HepG2 (cell line): ENCODE data around the gene GPR137. TPM values are rescaled to one million over a fixed set of nuclear protein-coding genes. Genes with fewer than 3 reads are reported as not detected.

Source experiments
- ATAC-seq: fragments of 200-7000 bp; cut with Tn5 transposase; 3 replicates; pipeline ENCODE4 v1.9.1; 2020; ENCODE audit warnings: mild to moderate bottlenecking, moderate library complexity
- BruUV-seq: library from RNA; stranded (reverse); fragments of 400-500 nt; replicated peaks from 2 replicates; lab custom pipeline; 2021; lab: Mats Ljungman, UMichigan
- CTCF ChIA-PET: fragments of 300-600 bp; formaldehyde crosslinking; extraction: SDS; loops from one replicate; lab custom pipeline; 2021; ENCODE audit warnings: low total read pairs, inconsistent platforms, low intra/inter-chr PET ratio; lab: Yijun Ruan, JAX
- POLR2A ChIA-PET: fragments of 350-600 bp; sonication (Branson Sonifier 250); formaldehyde crosslinking; loops from one replicate; lab custom pipeline; 2020; ENCODE audit warnings: antibody characterized with exemption, inconsistent platforms; lab: Yijun Ruan, JAX
- DNase-seq: peaks from one replicate; pipeline ENCODE4 v3.0.0-alpha.2; 2015; ENCODE audit warnings: low spot score
- FAIRE-seq: peaks from 3 replicates; lab custom pipeline; 2011; peaks lifted over from hg19 to GRCh38; lab: Jason Lieb, UNC
- H2AFZ ChIP-seq: one replicate; pipeline ENCODE4 v1.6.1; 2011; ENCODE audit warnings: low read length, inconsistent platforms
- H3K27ac ChIP-seq: fragments of 300-600 bp; 3 replicates; pipeline ENCODE4 v1.8.0; 2011; ENCODE audit warnings: mixed run types, mild to moderate bottlenecking, mixed read lengths, low read length, inconsistent platforms; ENCODE audit not compliant: insufficient read depth; ENCODE audit errors: extremely low read length
- H3K27me3 ChIP-seq, 2 experiments: fragments of 200-600 bp in 1 of 2; 2 replicates in 1 of 2; 3 replicates in 1 of 2; pipeline versions ENCODE4 v1.6.0 to v1.8.0; 2011; ENCODE audit warnings: low read length in 2 of 2, mild to moderate bottlenecking in 2 of 2, moderate library complexity in 2 of 2, inconsistent platforms in 1 of 2; ENCODE audit not compliant: insufficient read depth in 2 of 2, control insufficient read depth in 1 of 2
- H3K36me3 ChIP-seq, 2 experiments: fragments of 200-600 bp in 1 of 2; replicated peaks in 1 of 2; 2 replicates in 1 of 2; 3 replicates in 1 of 2; pipeline versions ENCODE4 v1.5.1 to v1.8.0; 2011; ENCODE audit warnings: low read length in 2 of 2, inconsistent platforms in 1 of 2; ENCODE audit not compliant: insufficient read depth in 2 of 2, control insufficient read depth in 1 of 2
- H3K4me1 ChIP-seq: 2 replicates; pipeline ENCODE4 v1.5.1; 2012; ENCODE audit warnings: low read length, inconsistent platforms; ENCODE audit not compliant: insufficient read depth
- H3K4me2 ChIP-seq: 2 replicates; pipeline ENCODE4 v1.6.0; 2011; ENCODE audit warnings: low read depth, low read length, inconsistent platforms
- H3K4me3 ChIP-seq, 3 experiments: fragments of 200-600 bp in 1 of 3; sonication (generic), shearing (Covaris generic) in 1 of 3; replicated peaks in 1 of 3; 2 replicates each; pipeline ENCODE4 v1.5.1; 2011 to 2016; ENCODE audit warnings: low read length in 3 of 3, inconsistent platforms in 2 of 3, low read depth in 2 of 3, mild to moderate bottlenecking in 2 of 3, control low read depth in 1 of 3, mixed read lengths in 1 of 3; ENCODE audit not compliant: insufficient read depth in 1 of 3
- H3K79me2 ChIP-seq: one replicate; pipeline ENCODE4 v1.6.1; 2011; ENCODE audit warnings: low read length, inconsistent platforms; ENCODE audit not compliant: insufficient read depth
- H3K9ac ChIP-seq: 2 replicates; pipeline ENCODE4 v1.6.0; 2011; ENCODE audit warnings: mild to moderate bottlenecking, low read depth, low read length, inconsistent platforms; ENCODE audit not compliant: insufficient read depth
- H3K9me3 ChIP-seq: 2 replicates; pipeline ENCODE4 v1.5.1; 2012; ENCODE audit warnings: mild to moderate bottlenecking, low read length
- H4K20me1 ChIP-seq: 2 replicates; pipeline ENCODE4 v1.6.0; 2011; ENCODE audit warnings: inconsistent platforms, mild to moderate bottlenecking, low read length, moderate library complexity; ENCODE audit not compliant: insufficient read depth
- BHLHE40 ChIP-seq: IDR thresholded peaks from 2 replicates; pipeline ENCODE4 v1.6.1; 2011; ENCODE audit warnings: low read length, improper control_type of control experiment
- FIP1L1 ChIP-seq: fragments of 200-400 bp; formaldehyde crosslinking; IDR thresholded peaks from 2 replicates; pipeline ENCODE4 v1.6.1; 2018; ENCODE audit warnings: low read depth, mild to moderate bottlenecking, low read length, moderate library complexity, borderline replicate concordance; ENCODE audit not compliant: insufficient read depth
- FOXM1 ChIP-seq: sonication (generic); formaldehyde crosslinking; IDR thresholded peaks from 2 replicates; pipeline ENCODE4 v1.5.0; 2020; ENCODE audit warnings: missing genetic modification reagents
- HNF4G ChIP-seq, 2 experiments: sonication (generic) in 1 of 2; formaldehyde crosslinking in 1 of 2; IDR thresholded peaks; 2 replicates each; pipeline versions ENCODE4 v1.4.0 to v1.6.1; 2011 to 2020; ENCODE audit warnings: borderline replicate concordance in 2 of 2, low read depth in 2 of 2, mild to moderate bottlenecking in 2 of 2, low read length in 1 of 2, missing genetic modification reagents in 1 of 2, moderate library complexity in 1 of 2
- IKZF1 ChIP-seq: fragments of 450-650 bp; IDR thresholded peaks from 2 replicates; pipeline ENCODE4 v1.7.1; 2016
- MEF2D ChIP-seq: sonication (generic); formaldehyde crosslinking; IDR thresholded peaks from 2 replicates; pipeline ENCODE4 v1.5.1; 2020; ENCODE audit warnings: mild to moderate bottlenecking, missing genetic modification reagents
- MTF2 ChIP-seq: sonication (generic); formaldehyde crosslinking; IDR thresholded peaks from 2 replicates; pipeline ENCODE4 v1.5.0; 2020; ENCODE audit warnings: missing genetic modification reagents, borderline replicate concordance
- SKI ChIP-seq: fragments of 450-650 bp; IDR thresholded peaks from one replicate; pipeline ENCODE4 v1.6.1; 2018; ENCODE audit warnings: mild to moderate bottlenecking; ENCODE audit not compliant: partially characterized antibody
- ZNF335 ChIP-seq: sonication (generic); formaldehyde crosslinking; IDR thresholded peaks from 2 replicates; pipeline ENCODE4 v1.4.0; 2020; ENCODE audit warnings: missing genetic modification reagents
- ZNF337 ChIP-seq: sonication (generic); formaldehyde crosslinking; IDR thresholded peaks from 2 replicates; pipeline ENCODE4 v1.5.1; 2020; ENCODE audit warnings: missing genetic modification reagents, low read depth, mild to moderate bottlenecking, borderline replicate concordance
- ZNF33B ChIP-seq: sonication (generic); formaldehyde crosslinking; IDR thresholded peaks from 2 replicates; pipeline ENCODE4 v1.5.1; 2020; ENCODE audit warnings: mild to moderate bottlenecking, missing genetic modification reagents
- ZNF569 ChIP-seq: sonication (generic); formaldehyde crosslinking; IDR thresholded peaks from 2 replicates; pipeline ENCODE4 v1.5.0; 2020; ENCODE audit warnings: mild to moderate bottlenecking, missing genetic modification reagents, moderate library complexity, borderline replicate concordance
- ZNF7 ChIP-seq: IDR thresholded peaks from 2 replicates; pipeline ENCODE4 v1.6.1; 2016; ENCODE audit warnings: missing biosample characterization, missing genetic modification reagents
- WGBS: methylation state at CpG from one replicate; pipeline ENCODE4 v1.1.6; 2017; ENCODE audit warnings: low lambda C conversion rate; 5-methylcytosine and 5-hydroxymethylcytosine counted together
- in situ Hi-C: cut with HindIII; loops from 2 replicates; pipeline ENCODE4 v1.10.0; 2017; ENCODE audit warnings: low pct_unique_long_range_greater_than_20kb; ENCODE audit not compliant: extremely low pct_ligation_motif_present
- intact Hi-C: fragments of 100-400 bp; cut with micrococcal nuclease; formaldehyde crosslinking; loops from one replicate; pipeline ENCODE4 v1.10.0; 2022; ENCODE audit not compliant: unreplicated experiment
- polyA plus RNA-seq, 8 experiments: library from polyadenylated mRNA; depleted of rRNA in 3 of 8; stranded (reverse) in 7 of 8; unstranded in 1 of 8; fragments of >200 nt; fragmentation: Illumina TruSeq in 4 of 8; extraction: Trizol in 4 of 8; gene quantifications; 2 replicates each; pipeline versions ENCODE4 v1.2.1 to v1.2.3, GENCODE V29; 2011 to 2016; ENCODE audit warnings: low read depth in 4 of 8, missing spikeins in 1 of 8, mixed read lengths in 1 of 8; ENCODE audit not compliant: insufficient read depth in 1 of 8
- total RNA-seq, 5 experiments: library from RNA; depleted of rRNA; stranded (reverse); fragments of >200 nt; fragmentation: Illumina TruSeq; extraction: Trizol; gene quantifications; 2 replicates each; pipeline ENCODE4 v1.2.3, GENCODE V29; 2016; ENCODE audit warnings: low read depth in 1 of 5
- TF ChIP-seq, protein P1 (sequence below): sonication (generic); formaldehyde crosslinking; IDR thresholded peaks from 2 replicates; pipeline ENCODE4 v1.5.0; 2020; ENCODE audit warnings: missing genetic modification reagents
- TF ChIP-seq, protein P2 (sequence below): sonication (generic); formaldehyde crosslinking; IDR thresholded peaks from 2 replicates; pipeline ENCODE4 v1.8.0; 2023; ENCODE audit warnings: mild to moderate bottlenecking, missing genetic modification reagents
- TF ChIP-seq, protein P3 (sequence below), 2 experiments: IDR thresholded peaks; 2 replicates each; pipeline ENCODE4 v1.6.1; 2011 to 2012; ENCODE audit warnings: low read length in 2 of 2, borderline replicate concordance in 1 of 2, low read depth in 1 of 2, mild to moderate bottlenecking in 1 of 2, moderate library complexity in 1 of 2

Gene GPR137
- total and polyA plus RNA-seq, 2 of the 13 experiments (the other 11 are each of a cell fraction or from before 2014, with no cell fraction given): 8.5 to 13.2 TPM

DNA sequence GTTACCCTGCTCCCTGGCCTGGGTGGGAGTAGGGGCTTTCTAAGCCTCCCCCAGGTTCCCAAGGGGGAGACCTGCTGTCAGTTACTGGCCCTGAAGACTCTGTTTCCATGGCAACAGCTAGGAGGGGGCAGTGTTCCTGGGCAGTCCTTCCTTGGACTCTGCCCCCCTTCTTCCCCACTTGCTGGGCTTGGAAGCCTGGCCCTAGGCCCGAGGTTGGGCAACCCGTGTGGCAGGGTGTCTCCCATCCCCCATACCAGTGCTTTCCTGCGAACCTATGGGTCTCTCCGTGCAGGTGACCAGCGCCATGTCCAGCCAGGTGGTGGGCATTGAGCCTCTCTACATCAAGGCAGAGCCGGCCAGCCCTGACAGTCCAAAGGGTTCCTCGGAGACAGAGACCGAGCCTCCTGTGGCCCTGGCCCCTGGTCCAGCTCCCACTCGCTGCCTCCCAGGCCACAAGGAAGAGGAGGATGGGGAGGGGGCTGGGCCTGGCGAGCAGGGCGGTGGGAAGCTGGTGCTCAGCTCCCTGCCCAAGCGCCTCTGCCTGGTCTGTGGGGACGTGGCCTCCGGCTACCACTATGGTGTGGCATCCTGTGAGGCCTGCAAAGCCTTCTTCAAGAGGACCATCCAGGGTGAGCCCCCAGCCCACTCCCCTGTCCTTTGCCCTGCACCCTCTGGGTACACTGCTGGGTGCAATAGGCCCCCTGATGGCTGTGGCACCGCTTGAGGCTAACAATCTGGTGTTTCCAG is 21.4 kb downstream of the GPR137 start:
- FAIRE-seq: peak; percentile 55
- in situ Hi-C loops (no loop called here), intact Hi-C loops (loop anchor here (10.0 kb wide), 1 partner anchor 122 kb away; the partner anchor contains the start of gene STIP1)
- Histone ChIP-seq H3K4me2 (peak overlapping the region; percentile 97), H3K27ac (peak overlapping the region; percentile 82), H3K4me1 (peaks cover 61% of the 10 kb centered on the region), H3K9ac (peak overlapping the region; percentile 81), H3K9me3 (no peaks in the 10 kb centered on the region), H3K27me3 (no peaks in the 10 kb centered on the region; a peak in 1 of 5 replicates), H2AFZ (no peak overlapping the region), H3K79me2 (peaks cover 15% of the 10 kb centered on the region), H3K36me3 (no peaks in the 10 kb centered on the region), H4K20me1 (no peaks in the 10 kb centered on the region), H3K4me3 (peak overlapping the region; percentile 66 to 85 (median 68))
- ChIA-PET CTCF (interaction anchor here (1.2 kb wide), 1 partner anchor 48 kb away, joined by 3 read pairs; no protein-coding TSS in a partner anchor), POLR2A (interaction anchor here (1.3 to 5.5 kb wide), 3 partner anchors 10 to 81 kb away, joined by 4 to 103 read pairs (median 13); partner anchors contain the start of genes NUDT22, PRDX5, TRMT112 and TRPT1)
- BruUV-seq: no TSS peak
- 29% methylated on average over 1 of the region's 15 CpGs for WGBS
- peak; percentile 3 for ATAC-seq
- peak; percentile 60 for DNase-seq
- TF ChIP-seq FOXM1 (CRISPR knock-in tag) (no peak), ZNF337 (CRISPR knock-in tag) (no peak), FIP1L1 (no peak), ZNF33B (CRISPR knock-in tag) (no peak), MEF2D (CRISPR knock-in tag) (no peak), SKI (peak; percentile 21), BHLHE40 (no peak), ZNF335 (CRISPR knock-in tag) (no peak), ZNF7 (CRISPR knock-in tag) (no peak), ZNF569 (no peak), HNF4G (IDR thresholded peaks at IDR 0.05; ENCODE audit: borderline replicate concordance, low read depth, low read length) (peak; percentile 68; the same call in 1 of the 2 replicates), HNF4G (CRISPR knock-in tag; IDR thresholded peaks at IDR 0.05; ENCODE audit: borderline replicate concordance, low read depth) (no peak; the same call in 1 of the 2 replicates), IKZF1 (no peak), MTF2 (no peak)
- TF ChIP-seq, protein P1, sequence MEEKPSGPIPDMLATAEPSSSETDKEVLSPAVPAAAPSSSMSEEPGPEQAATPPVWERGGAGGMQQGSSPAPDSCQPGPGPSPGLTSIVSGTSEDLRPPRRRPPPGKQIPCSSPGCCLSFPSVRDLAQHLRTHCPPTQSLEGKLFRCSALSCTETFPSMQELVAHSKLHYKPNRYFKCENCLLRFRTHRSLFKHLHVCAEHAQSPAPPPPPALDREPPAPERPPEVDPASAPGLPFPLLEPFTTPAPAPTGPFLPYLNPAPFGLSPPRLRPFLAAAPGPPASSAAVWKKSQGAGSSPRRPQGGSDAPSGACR (CRISPR knock-in tag): no peak
- TF ChIP-seq, protein P2, sequence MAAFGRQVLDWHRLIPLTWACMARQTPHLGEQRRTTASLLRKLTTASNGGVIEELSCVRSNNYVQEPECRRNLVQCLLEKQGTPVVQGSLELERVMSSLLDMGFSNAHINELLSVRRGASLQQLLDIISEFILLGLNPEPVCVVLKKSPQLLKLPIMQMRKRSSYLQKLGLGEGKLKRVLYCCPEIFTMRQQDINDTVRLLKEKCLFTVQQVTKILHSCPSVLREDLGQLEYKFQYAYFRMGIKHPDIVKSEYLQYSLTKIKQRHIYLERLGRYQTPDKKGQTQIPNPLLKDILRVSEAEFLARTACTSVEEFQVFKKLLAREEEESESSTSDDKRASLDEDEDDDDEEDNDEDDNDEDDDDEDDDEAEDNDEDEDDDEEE (CRISPR knock-in tag): no peak
- TF ChIP-seq, protein P3, sequence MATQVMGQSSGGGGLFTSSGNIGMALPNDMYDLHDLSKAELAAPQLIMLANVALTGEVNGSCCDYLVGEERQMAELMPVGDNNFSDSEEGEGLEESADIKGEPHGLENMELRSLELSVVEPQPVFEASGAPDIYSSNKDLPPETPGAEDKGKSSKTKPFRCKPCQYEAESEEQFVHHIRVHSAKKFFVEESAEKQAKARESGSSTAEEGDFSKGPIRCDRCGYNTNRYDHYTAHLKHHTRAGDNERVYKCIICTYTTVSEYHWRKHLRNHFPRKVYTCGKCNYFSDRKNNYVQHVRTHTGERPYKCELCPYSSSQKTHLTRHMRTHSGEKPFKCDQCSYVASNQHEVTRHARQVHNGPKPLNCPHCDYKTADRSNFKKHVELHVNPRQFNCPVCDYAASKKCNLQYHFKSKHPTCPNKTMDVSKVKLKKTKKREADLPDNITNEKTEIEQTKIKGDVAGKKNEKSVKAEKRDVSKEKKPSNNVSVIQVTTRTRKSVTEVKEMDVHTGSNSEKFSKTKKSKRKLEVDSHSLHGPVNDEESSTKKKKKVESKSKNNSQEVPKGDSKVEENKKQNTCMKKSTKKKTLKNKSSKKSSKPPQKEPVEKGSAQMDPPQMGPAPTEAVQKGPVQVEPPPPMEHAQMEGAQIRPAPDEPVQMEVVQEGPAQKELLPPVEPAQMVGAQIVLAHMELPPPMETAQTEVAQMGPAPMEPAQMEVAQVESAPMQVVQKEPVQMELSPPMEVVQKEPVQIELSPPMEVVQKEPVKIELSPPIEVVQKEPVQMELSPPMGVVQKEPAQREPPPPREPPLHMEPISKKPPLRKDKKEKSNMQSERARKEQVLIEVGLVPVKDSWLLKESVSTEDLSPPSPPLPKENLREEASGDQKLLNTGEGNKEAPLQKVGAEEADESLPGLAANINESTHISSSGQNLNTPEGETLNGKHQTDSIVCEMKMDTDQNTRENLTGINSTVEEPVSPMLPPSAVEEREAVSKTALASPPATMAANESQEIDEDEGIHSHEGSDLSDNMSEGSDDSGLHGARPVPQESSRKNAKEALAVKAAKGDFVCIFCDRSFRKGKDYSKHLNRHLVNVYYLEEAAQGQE (IDR thresholded peaks at IDR 0.05; ENCODE audit: borderline replicate concordance in 1 of 2, low read depth in 1 of 2, low read length in 2 of 2): no peak
